ENCODE measurements around the gene SOCS3. TPM values are rescaled to one million over a fixed set of nuclear protein-coding genes. Genes with fewer than 3 reads are reported as not detected.

SOCS3 gene
- total and polyA plus RNA-seq, 10 of the 15 experiments (the other 5 are each of a cell fraction or from before 2014, with no cell fraction given): 0.05 to 3.9 (median 1.0) TPM

- peak; percentile 21 for TF ChIP-seq BCL3 (IDR thresholded peaks at IDR 0.05; ENCODE audit: borderline replicate concordance, insufficient read depth, low read depth, low read length, poor library complexity, severe bottlenecking)
- TF ChIP-seq E4F1 (IDR thresholded peaks at IDR 0.05; ENCODE audit: borderline replicate concordance, partially characterized antibody): no peak
- TF ChIP-seq CHD1 (IDR thresholded peaks at IDR 0.05; ENCODE audit: low read depth, low read length): no peak
- no peak; the same call in 1 of the 2 replicates for TF ChIP-seq RUNX3 (IDR thresholded peaks at IDR 0.05; ENCODE audit: low read length)
- 0 out of 3 replicates have a peak, but pooled peaks have one; percentile 21 for TF ChIP-seq POU2F2 (IDR thresholded peaks at IDR 0.05; ENCODE audit: borderline replicate concordance, low read depth, low read length)
- TF ChIP-seq RAD21 (IDR thresholded peaks at IDR 0.05; ENCODE audit: insufficient read depth, low read depth, low read length): no peak
- no peak for TF ChIP-seq CHD2 (IDR thresholded peaks at IDR 0.05; ENCODE audit: borderline replicate concordance, low read depth, low read length)
- TF ChIP-seq USF2 (IDR thresholded peaks at IDR 0.05; ENCODE audit: borderline replicate concordance, low read depth, low read length): no peak
- peak in 1 of 2 experiments; percentile 59; a peak in 3 of 4 replicates for TF ChIP-seq IKZF2 (IDR thresholded peaks at IDR 0.05)
- no peak for TF ChIP-seq BMI1 (IDR thresholded peaks at IDR 0.05; ENCODE audit: borderline replicate concordance)
- no peak for TF ChIP-seq WRNIP1 (IDR thresholded peaks at IDR 0.05; ENCODE audit: borderline replicate concordance, low read depth, low read length)
- no peak for TF ChIP-seq E2F4 (IDR thresholded peaks at IDR 0.05; ENCODE audit: low read depth, low read length)
- TF ChIP-seq NR2C2 (IDR thresholded peaks at IDR 0.05; ENCODE audit: borderline replicate concordance, control insufficient read depth, insufficient read length, low read depth): no peak
- TF ChIP-seq ZBTB11 (CRISPR knock-in tag; IDR thresholded peaks at IDR 0.05): no peak
- TF ChIP-seq SP1 (IDR thresholded peaks at IDR 0.05; ENCODE audit: low read depth, low read length): no peak
- 0 out of 2 replicates have a peak, but pooled peaks have one; percentile 16 for TF ChIP-seq ZBED1 (IDR thresholded peaks at IDR 0.05; ENCODE audit: borderline replicate concordance)
- TF ChIP-seq MXI1 (IDR thresholded peaks at IDR 0.05; ENCODE audit: low read depth, low read length): no peak
- peak; percentile 76; the same call in 1 of the 2 replicates for TF ChIP-seq ATF2 (IDR thresholded peaks at IDR 0.05; ENCODE audit: low read length)
These were observed 24.0 kb upstream of the SOCS3 start (continued) for GRCh38 chr17:78383725-78384471.
